ENCODE measurements around the gene ZNF280D.

DNA sequence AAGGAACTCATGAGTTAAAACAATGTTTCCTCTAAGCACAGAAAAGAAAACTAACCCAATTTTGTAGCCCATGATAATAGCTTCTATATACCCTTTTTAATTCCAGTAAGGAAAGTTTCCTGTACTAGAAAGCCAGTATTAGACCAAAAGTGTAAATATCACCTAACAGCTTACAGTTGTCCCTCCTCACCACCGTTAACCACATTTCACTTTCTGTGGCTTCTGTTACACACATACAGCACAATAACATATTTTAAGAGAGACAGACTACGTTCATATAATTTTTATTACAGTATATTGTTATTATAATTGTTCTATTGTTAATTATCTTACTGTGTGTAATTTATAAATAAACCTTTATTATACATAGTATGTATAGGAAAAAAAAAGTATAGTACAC lies 74.1 kb downstream of the ZNF280D start:
- TF ChIP-seq, protein P1, sequence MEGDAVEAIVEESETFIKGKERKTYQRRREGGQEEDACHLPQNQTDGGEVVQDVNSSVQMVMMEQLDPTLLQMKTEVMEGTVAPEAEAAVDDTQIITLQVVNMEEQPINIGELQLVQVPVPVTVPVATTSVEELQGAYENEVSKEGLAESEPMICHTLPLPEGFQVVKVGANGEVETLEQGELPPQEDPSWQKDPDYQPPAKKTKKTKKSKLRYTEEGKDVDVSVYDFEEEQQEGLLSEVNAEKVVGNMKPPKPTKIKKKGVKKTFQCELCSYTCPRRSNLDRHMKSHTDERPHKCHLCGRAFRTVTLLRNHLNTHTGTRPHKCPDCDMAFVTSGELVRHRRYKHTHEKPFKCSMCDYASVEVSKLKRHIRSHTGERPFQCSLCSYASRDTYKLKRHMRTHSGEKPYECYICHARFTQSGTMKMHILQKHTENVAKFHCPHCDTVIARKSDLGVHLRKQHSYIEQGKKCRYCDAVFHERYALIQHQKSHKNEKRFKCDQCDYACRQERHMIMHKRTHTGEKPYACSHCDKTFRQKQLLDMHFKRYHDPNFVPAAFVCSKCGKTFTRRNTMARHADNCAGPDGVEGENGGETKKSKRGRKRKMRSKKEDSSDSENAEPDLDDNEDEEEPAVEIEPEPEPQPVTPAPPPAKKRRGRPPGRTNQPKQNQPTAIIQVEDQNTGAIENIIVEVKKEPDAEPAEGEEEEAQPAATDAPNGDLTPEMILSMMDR (IDR thresholded peaks at IDR 0.05), result no peak
- TF ChIP-seq, protein P2, sequence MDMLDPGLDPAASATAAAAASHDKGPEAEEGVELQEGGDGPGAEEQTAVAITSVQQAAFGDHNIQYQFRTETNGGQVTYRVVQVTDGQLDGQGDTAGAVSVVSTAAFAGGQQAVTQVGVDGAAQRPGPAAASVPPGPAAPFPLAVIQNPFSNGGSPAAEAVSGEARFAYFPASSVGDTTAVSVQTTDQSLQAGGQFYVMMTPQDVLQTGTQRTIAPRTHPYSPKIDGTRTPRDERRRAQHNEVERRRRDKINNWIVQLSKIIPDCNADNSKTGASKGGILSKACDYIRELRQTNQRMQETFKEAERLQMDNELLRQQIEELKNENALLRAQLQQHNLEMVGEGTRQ (IDR thresholded peaks at IDR 0.05), result no peak
- no peak for TF ChIP-seq JUN (IDR thresholded peaks at IDR 0.05)
